A549 treated with AZD9567 at 1 μM for 4 hours (cell line): ENCODE data around the gene GLP2R. TPM values are rescaled to one million over a fixed set of nuclear protein-coding genes. Genes with fewer than 3 reads are reported as not detected.

Source experiments
- total RNA-seq: library from RNA; stranded (reverse); fragments of 200-300 nt; extraction: Qiagen RNA extraction; gene quantifications from 5 replicates; pipeline ENCODE4 v1.2.3, GENCODE V29; 2022; ENCODE audit not compliant: insufficient read depth

The GLP2R gene
- total RNA-seq, result 6.8 to 8.2 TPM (median 7.2 TPM) in 5 replicates

GRCh38 chr17:9825641-9826150, at the start of gene GLP2R:
Gene GLP2R, plus strand, starts transcription at chr17:9825924. Its CDS starts 140 bp downstream, at chr17:9826064.

GRCh38 chr17:9790889-9791876, 34.5 kb upstream of the GLP2R start, which contains the start of gene DHRS7C:
Gene DHRS7C, minus strand, starts transcription at chr17:9791592. Its CDS starts 308 bp downstream, at chr17:9791284.

GRCh38 chr17:9821921-9822320, 3.8 kb upstream of the GLP2R start, which contains the start of gene GSG1L2:
Gene GSG1L2, minus strand, starts transcription at chr17:9822079. Its CDS starts 8 bp downstream, at chr17:9822071.

GRCh38 chr17:9905078-9905415, 79.3 kb downstream of the GLP2R start, which contains the start of gene RCVRN:
Gene RCVRN, minus strand, starts transcription at chr17:9905271. Its CDS starts 91 bp downstream, at chr17:9905180.

Other genes starting within 250 kb of the GLP2R start
- gene CFAP52, start 249.3 kb upstream of the GLP2R start, total RNA-seq, result 0.09 TPM in 1 of 5 replicates, not detected in the others
- 3.8 to 4.6 TPM (median 4.4 TPM) in 5 replicates for gene USP43, start 180.4 kb upstream of the GLP2R start, total RNA-seq
- not detected in 5 replicates for gene DHRS7C, start 34.3 kb upstream of the GLP2R start, total RNA-seq
- not detected in 5 replicates for gene GSG1L2, start 3.8 kb upstream of the GLP2R start, total RNA-seq
- gene RCVRN, start 79.3 kb downstream of the GLP2R start, total RNA-seq, result 0.13 to 0.20 TPM in 2 of 5 replicates, not detected in the others